ENCODE measurements around the gene TRPM7.

The TRPM7 gene

DNA sequence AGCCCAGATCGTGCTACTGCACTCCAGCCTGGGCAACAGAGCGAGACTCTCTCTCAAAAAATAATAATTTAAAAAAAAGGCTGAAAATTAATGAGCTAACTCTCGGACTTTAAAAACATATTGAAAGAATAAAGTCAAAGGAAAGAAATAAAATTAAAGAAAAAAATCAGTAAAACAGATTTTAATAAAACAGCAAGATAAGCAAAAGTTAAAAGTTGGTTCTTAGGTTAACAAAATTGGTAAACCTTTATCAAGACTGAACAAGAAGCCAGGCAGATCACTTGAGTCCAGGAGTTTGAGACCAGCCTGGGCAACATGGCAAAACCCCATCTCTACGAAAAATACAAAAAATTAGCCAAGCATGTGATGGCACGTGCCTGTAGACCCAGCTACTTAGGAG lies 20.7 kb downstream of the TRPM7 start:
- H3K4me3 ChIP-seq (ENCODE audit: control insufficient read depth, low read depth, low read length), result no peak overlapping the region
- TF ChIP-seq CTCF (IDR thresholded peaks at IDR 0.05; ENCODE audit: control insufficient read depth, insufficient read depth, low read depth, low read length, missing control alignments), result no peak
- DNase-seq (ENCODE audit: low read depth), result no peak

DNA sequence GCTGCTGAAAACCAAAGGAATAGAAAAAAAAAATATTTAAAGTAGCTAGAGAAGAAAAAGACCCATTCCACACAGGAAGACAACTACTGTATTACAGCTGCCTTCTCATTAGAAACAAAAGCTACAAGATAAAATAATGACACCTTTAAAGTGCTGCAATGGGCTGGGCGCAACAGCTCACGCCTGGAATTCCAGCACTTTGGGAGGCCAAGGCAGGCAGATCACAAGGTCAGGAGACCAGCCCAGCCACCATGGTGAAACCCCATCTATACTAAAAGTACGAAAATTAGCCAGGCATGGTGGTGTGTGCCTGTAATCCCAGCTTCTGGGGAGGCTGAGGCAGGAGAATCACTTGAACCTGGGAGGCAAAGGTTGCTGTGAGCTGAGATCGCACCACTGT lies 31.0 kb downstream of the TRPM7 start:
- TF ChIP-seq CTCF (IDR thresholded peaks at IDR 0.05; ENCODE audit: control insufficient read depth, insufficient read depth, low read depth, low read length, missing control alignments), result no peak
- no peak for DNase-seq (ENCODE audit: low read depth)
- H3K4me3 ChIP-seq (ENCODE audit: control insufficient read depth, low read depth, low read length), result no peak overlapping the region

- TF ChIP-seq CTCF (IDR thresholded peaks at IDR 0.05; ENCODE audit: control insufficient read depth, insufficient read depth, low read depth, low read length, missing control alignments), result no peak
- no peak for DNase-seq (ENCODE audit: low read depth)
- H3K4me3 ChIP-seq (ENCODE audit: control insufficient read depth, low read depth, low read length), result no peak overlapping the region
Measured at GRCh38 chr15:50653156-50653743, 33.3 kb downstream of the TRPM7 start.

- no peak for TF ChIP-seq CTCF (IDR thresholded peaks at IDR 0.05; ENCODE audit: control insufficient read depth, insufficient read depth, low read depth, low read length, missing control alignments)
- no peak overlapping the region for H3K4me3 ChIP-seq (ENCODE audit: control insufficient read depth, low read depth, low read length)
- no peak for DNase-seq (ENCODE audit: low read depth)
Measured at GRCh38 chr15:50652671-50653070, 33.9 kb downstream of the TRPM7 start.

GRCh38 chr15:50641318-50641717 lies 45.3 kb downstream of the TRPM7 start:
- TF ChIP-seq CTCF (IDR thresholded peaks at IDR 0.05; ENCODE audit: control insufficient read depth, insufficient read depth, low read depth, low read length, missing control alignments), result no peak
- DNase-seq (ENCODE audit: low read depth), result no peak
- H3K4me3 ChIP-seq (ENCODE audit: control insufficient read depth, low read depth, low read length), result no peak overlapping the region

DNA sequence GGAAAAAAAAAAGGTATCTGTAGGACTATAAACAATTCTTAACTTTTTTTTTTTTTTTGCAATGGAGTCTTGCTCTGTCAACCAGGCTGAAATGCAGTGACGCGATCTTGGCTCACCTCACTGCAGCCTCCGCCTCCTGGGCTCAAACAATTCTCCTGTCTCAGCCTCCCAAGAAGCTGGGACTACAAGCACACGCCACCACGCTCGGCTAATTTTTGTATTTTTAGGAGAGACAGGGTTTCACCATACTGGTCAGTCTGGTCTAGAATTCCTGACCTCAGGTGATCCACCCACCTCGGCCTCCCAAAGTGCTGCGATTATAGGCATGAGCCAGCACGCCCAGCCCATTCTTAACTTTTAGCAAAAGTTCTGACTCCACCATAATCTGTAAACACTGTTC lies 50.5 kb downstream of the TRPM7 start:
- no peak for DNase-seq (ENCODE audit: low read depth)
- no peak for TF ChIP-seq CTCF (IDR thresholded peaks at IDR 0.05; ENCODE audit: control insufficient read depth, insufficient read depth, low read depth, low read length, missing control alignments)
- no peak overlapping the region for H3K4me3 ChIP-seq (ENCODE audit: control insufficient read depth, low read depth, low read length)

GRCh38 chr15:50633653-50634052 lies 52.9 kb downstream of the TRPM7 start:
- peak; percentile 11 for DNase-seq (ENCODE audit: low read depth)
- H3K4me3 ChIP-seq (ENCODE audit: control insufficient read depth, low read depth, low read length), result no peak overlapping the region
- TF ChIP-seq CTCF (IDR thresholded peaks at IDR 0.05; ENCODE audit: control insufficient read depth, insufficient read depth, low read depth, low read length, missing control alignments), result no peak

All from AG09309 (cell line).